ENCODE measurements around the gene TMPRSS4.

GRCh38 chr11:118112711-118113430 is 36.0 kb downstream of the TMPRSS4 start:
- TF ChIP-seq CTCF (conservative IDR thresholded peaks at IDR 0.05; ENCODE audit: low read depth, low read length) (no peak), EZH2 (IDR thresholded peaks at IDR 0.05; ENCODE audit: borderline replicate concordance, low read depth, low read length, poor library complexity, severe bottlenecking) (no peak)
